SU-DHL-6 (cell line): Measurements from ENCODE around the gene PPARG.

Experiments used
- H2AFZ ChIP-seq: fragments of 200-600 bp; sonication (generic); 2 replicates; pipeline ENCODE4 v1.6.1; 2014; ENCODE audit warnings: low read depth, mild to moderate bottlenecking, moderate library complexity, mixed read lengths, antibody characterized with exemption, low read length; ENCODE audit not compliant: severe bottlenecking
- H3F3A ChIP-seq: fragments of 200-600 bp; shearing (Covaris generic); 2 replicates; pipeline ENCODE4 v1.6.0; 2016; ENCODE audit warnings: antibody characterized with exemption, mild to moderate bottlenecking; ENCODE audit not compliant: insufficient read depth
- H3K27ac ChIP-seq: fragments of 200-600 bp; sonication (generic); 2 replicates; pipeline ENCODE4 v1.5.1; 2016; ENCODE audit warnings: low read depth, mild to moderate bottlenecking, low read length, moderate library complexity, mixed read lengths
- H3K27me3 ChIP-seq: fragments of 200-600 bp; sonication (generic), shearing (Covaris generic); 2 replicates; pipeline ENCODE4 v1.6.0; 2014; ENCODE audit warnings: mild to moderate bottlenecking, low read length
- H3K36me3 ChIP-seq: fragments of 200-600 bp; sonication (generic); 2 replicates; pipeline ENCODE4 v1.6.1; 2014; ENCODE audit warnings: mild to moderate bottlenecking, low read length, mixed read lengths
- H3K4me2 ChIP-seq: fragments of 300-600, 200-600 bp; shearing (Covaris generic), sonication (generic); 2 replicates; pipeline ENCODE4 v1.6.0; 2014; ENCODE audit warnings: low read length, low read depth, mild to moderate bottlenecking; ENCODE audit not compliant: poor library complexity, severe bottlenecking
- H3K4me3 ChIP-seq: fragments of 200-600 bp; sonication (generic); 2 replicates; pipeline ENCODE4 v1.5.1; 2014; ENCODE audit warnings: antibody characterized with exemption, low read length, mild to moderate bottlenecking, mixed read lengths; ENCODE audit not compliant: insufficient read depth, poor library complexity, severe bottlenecking
- H3K79me2 ChIP-seq: fragments of 200-600 bp; sonication (generic); 2 replicates; pipeline ENCODE4 v1.6.1; 2014; ENCODE audit warnings: mild to moderate bottlenecking, low read length, moderate library complexity; ENCODE audit not compliant: insufficient read depth
- H3K9ac ChIP-seq: fragments of 200-600 bp; sonication (generic); 2 replicates; pipeline ENCODE4 v1.7.0; 2014; ENCODE audit warnings: mild to moderate bottlenecking, low read length
- H3K9me2 ChIP-seq: fragments of 200-600 bp; sonication (generic); replicated peaks from 2 replicates; pipeline ENCODE4 v1.6.1; 2014; ENCODE audit warnings: low read length; ENCODE audit not compliant: insufficient read depth
- H3K9me3 ChIP-seq: fragments of 200-600 bp; sonication (generic); 2 replicates; pipeline ENCODE4 v1.6.1; 2014; ENCODE audit warnings: low read length, mixed read lengths; ENCODE audit not compliant: insufficient read depth
- H4K20me1 ChIP-seq: fragments of 200-600 bp; sonication (generic); 2 replicates; pipeline ENCODE4 v1.6.1; 2014; ENCODE audit warnings: low read depth, mild to moderate bottlenecking, antibody characterized with exemption, low read length, moderate library complexity, mixed read lengths
- EZH2phosphoT487 ChIP-seq: fragments of 200-600 bp; sonication (generic), shearing (Covaris generic); conservative IDR thresholded peaks from 2 replicates; pipeline ENCODE4 v1.6.1; 2018; ENCODE audit warnings: mild to moderate bottlenecking, antibody characterized with exemption, low read length, moderate library complexity, mixed read lengths
- TF ChIP-seq, protein P1 (sequence below): fragments of 200-600 bp; sonication (generic); IDR thresholded peaks from one replicate; pipeline ENCODE4 v1.5.1; 2017; ENCODE audit warnings: antibody characterized with exemption, mild to moderate bottlenecking, low read length, moderate library complexity; ENCODE audit not compliant: insufficient read depth, poor library complexity, severe bottlenecking

The PPARG gene

DNA sequence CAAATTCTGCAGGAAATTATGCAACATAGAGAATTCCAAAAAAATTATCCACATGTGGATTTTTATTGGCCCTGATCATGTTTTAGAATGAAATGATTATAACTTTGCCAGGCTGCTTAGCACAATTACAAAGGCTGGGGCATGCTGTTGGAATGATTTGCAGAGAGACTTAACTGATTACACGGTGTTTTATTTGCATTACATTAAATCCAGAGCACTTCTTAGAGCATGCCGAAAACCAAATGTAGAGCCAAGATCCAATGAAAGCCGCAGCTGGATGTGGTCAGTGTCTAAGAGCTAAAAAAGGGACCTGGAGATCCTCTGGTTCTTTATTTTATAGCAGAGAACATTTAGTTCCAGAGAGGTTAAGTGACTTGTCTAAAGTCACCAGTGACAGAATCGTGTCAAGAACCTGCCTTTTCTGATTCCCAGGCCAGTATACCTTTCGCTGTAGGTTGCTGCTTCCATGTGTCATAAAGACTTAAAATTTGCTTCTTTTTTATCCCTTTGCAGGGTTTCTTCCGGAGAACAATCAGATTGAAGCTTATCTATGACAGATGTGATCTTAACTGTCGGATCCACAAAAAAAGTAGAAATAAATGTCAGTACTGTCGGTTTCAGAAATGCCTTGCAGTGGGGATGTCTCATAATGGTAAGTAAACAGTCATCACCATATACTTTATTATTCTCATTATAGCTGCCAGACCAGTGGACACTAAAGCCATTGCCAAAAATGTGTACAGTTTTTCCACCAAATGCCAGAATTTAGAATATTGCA is 103.4 kb downstream of the PPARG start:
- no peaks in the 10 kb centered on the region for H3K9me3 ChIP-seq
- no peaks in the 10 kb centered on the region for H3K36me3 ChIP-seq
- H3K9ac ChIP-seq = no peak overlapping the region
- H4K20me1 ChIP-seq = no peaks in the 10 kb centered on the region
- H3F3A ChIP-seq = no peaks in the 10 kb centered on the region
- no peak overlapping the region for H3K27ac ChIP-seq
- H3K79me2 ChIP-seq = no peaks in the 10 kb centered on the region
- H3K27me3 ChIP-seq = no peaks in the 10 kb centered on the region
- H2AFZ ChIP-seq = no peak overlapping the region
- no peak overlapping the region for H3K4me2 ChIP-seq
- no peaks in the 10 kb centered on the region for H3K9me2 ChIP-seq
- no peak for TF ChIP-seq EZH2phosphoT487
- TF ChIP-seq, protein P1, sequence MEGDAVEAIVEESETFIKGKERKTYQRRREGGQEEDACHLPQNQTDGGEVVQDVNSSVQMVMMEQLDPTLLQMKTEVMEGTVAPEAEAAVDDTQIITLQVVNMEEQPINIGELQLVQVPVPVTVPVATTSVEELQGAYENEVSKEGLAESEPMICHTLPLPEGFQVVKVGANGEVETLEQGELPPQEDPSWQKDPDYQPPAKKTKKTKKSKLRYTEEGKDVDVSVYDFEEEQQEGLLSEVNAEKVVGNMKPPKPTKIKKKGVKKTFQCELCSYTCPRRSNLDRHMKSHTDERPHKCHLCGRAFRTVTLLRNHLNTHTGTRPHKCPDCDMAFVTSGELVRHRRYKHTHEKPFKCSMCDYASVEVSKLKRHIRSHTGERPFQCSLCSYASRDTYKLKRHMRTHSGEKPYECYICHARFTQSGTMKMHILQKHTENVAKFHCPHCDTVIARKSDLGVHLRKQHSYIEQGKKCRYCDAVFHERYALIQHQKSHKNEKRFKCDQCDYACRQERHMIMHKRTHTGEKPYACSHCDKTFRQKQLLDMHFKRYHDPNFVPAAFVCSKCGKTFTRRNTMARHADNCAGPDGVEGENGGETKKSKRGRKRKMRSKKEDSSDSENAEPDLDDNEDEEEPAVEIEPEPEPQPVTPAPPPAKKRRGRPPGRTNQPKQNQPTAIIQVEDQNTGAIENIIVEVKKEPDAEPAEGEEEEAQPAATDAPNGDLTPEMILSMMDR = no peak
- no peak overlapping the region for H3K4me3 ChIP-seq

DNA sequence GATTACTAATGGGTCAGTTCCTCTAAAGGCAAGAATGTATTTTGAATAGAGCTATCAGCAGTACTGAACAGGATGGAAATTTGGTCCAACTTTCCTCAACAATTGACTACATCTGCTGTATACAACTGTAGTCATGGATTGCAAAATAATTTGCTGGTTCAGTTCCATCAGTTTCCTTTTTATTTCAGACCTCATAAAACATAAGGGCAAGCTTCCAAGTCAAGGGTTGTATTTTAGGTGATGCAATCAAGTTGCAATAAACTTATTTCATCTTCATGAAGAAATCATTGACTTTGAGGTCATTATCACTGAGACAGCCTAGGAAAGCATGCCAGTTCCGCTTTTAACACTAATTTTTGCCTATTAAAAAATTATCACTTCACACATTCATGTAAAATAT is 105.0 kb downstream of the PPARG start:
- H3K4me3 ChIP-seq = no peak overlapping the region
- no peaks in the 10 kb centered on the region for H3F3A ChIP-seq
- no peaks in the 10 kb centered on the region for H3K9me3 ChIP-seq
- H2AFZ ChIP-seq = no peak overlapping the region
- no peaks in the 10 kb centered on the region for H3K36me3 ChIP-seq
- H3K9ac ChIP-seq = no peak overlapping the region
- H3K27ac ChIP-seq = no peak overlapping the region
- H4K20me1 ChIP-seq = no peaks in the 10 kb centered on the region
- no peaks in the 10 kb centered on the region for H3K79me2 ChIP-seq
- H3K9me2 ChIP-seq = no peaks in the 10 kb centered on the region
- H3K4me2 ChIP-seq = no peak overlapping the region
- no peaks in the 10 kb centered on the region for H3K27me3 ChIP-seq
- TF ChIP-seq, protein P1 = no peak
- TF ChIP-seq EZH2phosphoT487 = no peak

DNA sequence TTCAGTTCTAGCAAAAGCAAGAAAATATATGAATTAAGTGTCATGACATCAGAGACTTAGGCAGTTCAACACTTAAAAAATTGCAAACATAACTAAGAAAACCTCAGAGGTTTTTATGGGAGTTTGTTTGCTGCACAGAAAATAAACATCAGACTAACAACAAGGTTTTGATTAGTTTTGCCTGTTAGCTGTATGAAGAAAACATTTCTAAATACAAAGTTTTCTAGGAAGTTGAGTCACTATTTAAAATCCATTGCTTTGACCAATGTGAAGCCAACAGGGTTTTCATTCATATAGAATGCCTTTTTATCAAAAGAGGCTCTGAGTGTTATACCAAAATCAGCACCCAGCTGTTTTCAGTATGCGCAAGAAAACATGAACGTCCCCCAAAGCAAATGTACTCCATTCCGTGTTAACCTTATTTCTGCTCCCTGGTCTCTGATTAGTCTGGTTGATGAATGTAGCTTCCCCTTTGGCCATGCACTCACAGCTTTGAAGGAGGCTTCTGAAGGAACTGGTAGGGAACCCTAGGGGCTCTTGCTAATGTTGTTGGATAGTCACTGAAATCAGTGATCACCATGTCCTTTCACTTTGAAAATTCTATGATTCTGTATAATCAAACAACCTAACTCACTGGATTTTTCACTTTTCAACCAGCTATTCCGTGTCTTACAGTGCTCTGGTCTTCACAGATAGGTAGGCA is 105.8 kb downstream of the PPARG start:
- H3K9me3 ChIP-seq = no peaks in the 10 kb centered on the region
- H3K27ac ChIP-seq = no peak overlapping the region
- no peaks in the 10 kb centered on the region for H3F3A ChIP-seq
- H3K4me2 ChIP-seq = no peak overlapping the region
- no peak overlapping the region for H3K9ac ChIP-seq
- no peak overlapping the region for H2AFZ ChIP-seq
- H3K36me3 ChIP-seq = no peaks in the 10 kb centered on the region
- H3K9me2 ChIP-seq = no peaks in the 10 kb centered on the region
- H3K27me3 ChIP-seq = no peaks in the 10 kb centered on the region
- no peaks in the 10 kb centered on the region for H3K79me2 ChIP-seq
- TF ChIP-seq, protein P1 = no peak
- TF ChIP-seq EZH2phosphoT487 = no peak
- no peaks in the 10 kb centered on the region for H4K20me1 ChIP-seq
- H3K4me3 ChIP-seq = no peak overlapping the region
